Measurements from ENCODE around the gene ELF1.

The ELF1 gene

GRCh38 chr13:41019011-41019487, at the start of gene ELF1:
ELF1 (minus strand) TSS chr13:41019316; CDS start chr13:40982054, 37,262 bp downstream.
- peak; percentile 42 for DNase-seq (ENCODE audit: low read depth)

- no peak for DNase-seq (ENCODE audit: low read depth)
Measured at GRCh38 chr13:41065078-41065477, 46.0 kb upstream of the ELF1 start.

GRCh38 chr13:41064493-41064892, 45.4 kb upstream of the ELF1 start:
- no peak for DNase-seq (ENCODE audit: low read depth)

GRCh38 chr13:41061914-41062837, 43.1 kb upstream of the ELF1 start:
- no peak for DNase-seq (ENCODE audit: low read depth)

- peak; percentile 87 for DNase-seq (ENCODE audit: low read depth)
Measured at GRCh38 chr13:41061075-41061913, 42.2 kb upstream of the ELF1 start, which contains the start of gene WBP4. WBP4 (plus strand) TSS chr13:41061509; CDS start chr13:41061674, 165 bp downstream.

- peak; percentile 81 for DNase-seq (ENCODE audit: low read depth)
Measured at GRCh38 chr13:41060724-41061074, 41.6 kb upstream of the ELF1 start.

- peak; percentile 75 for DNase-seq (ENCODE audit: low read depth)
Measured at GRCh38 chr13:41060082-41060723, 41.1 kb upstream of the ELF1 start.

GRCh38 chr13:41059456-41060081, 40.5 kb upstream of the ELF1 start:
- no peak for DNase-seq (ENCODE audit: low read depth)

- DNase-seq (ENCODE audit: low read depth): no peak
Measured at GRCh38 chr13:41058295-41059070, 39.4 kb upstream of the ELF1 start.

- no peak for DNase-seq (ENCODE audit: low read depth)
Measured at GRCh38 chr13:41056826-41057711, 38.0 kb upstream of the ELF1 start.

GRCh38 chr13:41056194-41056593, 37.1 kb upstream of the ELF1 start:
- DNase-seq (ENCODE audit: low read depth): no peak

- no peak for DNase-seq (ENCODE audit: low read depth)
Measured at GRCh38 chr13:41054919-41055619, 36.0 kb upstream of the ELF1 start.

GRCh38 chr13:41054212-41054877, 35.2 kb upstream of the ELF1 start:
- DNase-seq (ENCODE audit: low read depth): peak; percentile 24

- DNase-seq (ENCODE audit: low read depth): no peak
Measured at GRCh38 chr13:41053384-41053826, 34.3 kb upstream of the ELF1 start.

- DNase-seq (ENCODE audit: low read depth): no peak
Measured at GRCh38 chr13:41052441-41052840, 33.3 kb upstream of the ELF1 start.

GRCh38 chr13:41049480-41050440, 30.6 kb upstream of the ELF1 start:
- no peak for DNase-seq (ENCODE audit: low read depth)

GRCh38 chr13:41048640-41049039, 29.5 kb upstream of the ELF1 start:
- DNase-seq (ENCODE audit: low read depth): no peak
